Upper lobe of right lung (tissue), 1 donor: ENCODE data around the gene HSPA4L. TPM values are rescaled to one million over a fixed set of nuclear protein-coding genes. Genes with fewer than 3 reads are reported as not detected.

Experiments
- ATAC-seq: fragments of 200-7000 bp; cut with Tn5 transposase; one replicate; pipeline ENCODE4 v1.9.1; 2020; ENCODE audit warnings: mild to moderate bottlenecking, moderate library complexity
- DNase-seq: peaks from one replicate; pipeline ENCODE4 v3.0.0-alpha.2; 2020
- H3K27ac ChIP-seq: fragments of 200-600 bp; one replicate; pipeline ENCODE4 v1.8.0; 2022
- H3K27me3 ChIP-seq: fragments of 200-600 bp; one replicate; pipeline ENCODE4 v1.8.0; 2022; ENCODE audit warnings: mild to moderate bottlenecking
- H3K36me3 ChIP-seq: fragments of 200-600 bp; one replicate; pipeline ENCODE4 v1.8.0; 2022
- H3K4me1 ChIP-seq: fragments of 200-600 bp; one replicate; pipeline ENCODE4 v1.8.0; 2022
- H3K4me3 ChIP-seq: fragments of 200-600 bp; one replicate; pipeline ENCODE4 v1.8.0; 2022; ENCODE audit warnings: mild to moderate bottlenecking
- H3K9me3 ChIP-seq: fragments of 200-600 bp; one replicate; pipeline ENCODE4 v1.8.0; 2022
- CTCF ChIP-seq: fragments of 200-600 bp; IDR thresholded peaks from one replicate; pipeline ENCODE4 v1.8.0; 2022; ENCODE audit warnings: antibody characterized with exemption
- intact Hi-C: fragments of 100-400 bp; cut with DNase I; formaldehyde crosslinking; loops from one replicate; pipeline ENCODE4 v1.11.0; 2022
- total RNA-seq: library from RNA; stranded (reverse); fragmentation: NEBNext Ultra II Directional; extraction: Animal tissue kit (Norgen Biotek cat#: 25700); gene quantifications from one replicate; pipeline ENCODE4 v1.2.1, GENCODE V29; 2021
- donor health status: DM: no; HTN: yes; CAD: no; lungs with severe emphysema.

The HSPA4L gene
- total RNA-seq, 1 donor from 2014 or later = 5.7 TPM

- no peak overlapping the region for H3K4me3 ChIP-seq
- ATAC-seq (no peak), DNase-seq (no peak)
- H3K27ac ChIP-seq = no peak overlapping the region
- no peaks in the 10 kb centered on the region for H3K27me3 ChIP-seq
- H3K4me1 ChIP-seq = no peaks in the 10 kb centered on the region
- no peak for TF ChIP-seq CTCF
- H3K9me3 ChIP-seq = no peaks in the 10 kb centered on the region
- intact Hi-C loops = no loop called here
- H3K36me3 ChIP-seq = no peaks in the 10 kb centered on the region
Measured at GRCh38 chr4:127778102-127778501, 4.0 kb upstream of the HSPA4L start.

GRCh38 chr4:127780598-127780997 lies 1.5 kb upstream of the HSPA4L start:
- H3K4me3 ChIP-seq = no peak overlapping the region
- ATAC-seq = no peak
- intact Hi-C loops = no loop called here
- no peaks in the 10 kb centered on the region for H3K4me1 ChIP-seq
- no peak overlapping the region for H3K27ac ChIP-seq
- no peak for TF ChIP-seq CTCF
- no peaks in the 10 kb centered on the region for H3K36me3 ChIP-seq
- DNase-seq = no peak
- H3K9me3 ChIP-seq = no peaks in the 10 kb centered on the region
- no peaks in the 10 kb centered on the region for H3K27me3 ChIP-seq

- no peak for TF ChIP-seq CTCF
- peak overlapping the region; percentile 44 for H3K27ac ChIP-seq
- intact Hi-C loops = no loop called here
- H3K36me3 ChIP-seq = no peaks in the 10 kb centered on the region
- peak overlapping the region; percentile 59 for H3K4me3 ChIP-seq
- no peaks in the 10 kb centered on the region for H3K27me3 ChIP-seq
- H3K9me3 ChIP-seq = no peaks in the 10 kb centered on the region
- DNase-seq (peak; percentile 76), ATAC-seq (peak; percentile 77)
- H3K4me1 ChIP-seq = no peaks in the 10 kb centered on the region
Measured at GRCh38 chr4:127781300-127782024, 660 bp upstream of the HSPA4L start.

- no peaks in the 10 kb centered on the region for H3K36me3 ChIP-seq
- no peaks in the 10 kb centered on the region for H3K27me3 ChIP-seq
- intact Hi-C loops = no loop called here
- no peak for TF ChIP-seq CTCF
- H3K9me3 ChIP-seq = no peaks in the 10 kb centered on the region
- DNase-seq (peak; percentile 93), ATAC-seq (peak; percentile 98)
- H3K27ac ChIP-seq = peak overlapping the region; percentile 44
- peak overlapping the region; percentile 59 for H3K4me3 ChIP-seq
- H3K4me1 ChIP-seq = no peaks in the 10 kb centered on the region
Measured at GRCh38 chr4:127782025-127782274, 172 bp upstream of the HSPA4L start.

- no peak for TF ChIP-seq CTCF
- H3K27ac ChIP-seq = peak overlapping the region; percentile 44
- H3K4me1 ChIP-seq = no peaks in the 10 kb centered on the region
- intact Hi-C loops = no loop called here
- ATAC-seq (peak; percentile 25), DNase-seq (peak; percentile 71)
- H3K4me3 ChIP-seq = peak overlapping the region; percentile 59
- no peaks in the 10 kb centered on the region for H3K36me3 ChIP-seq
- H3K27me3 ChIP-seq = no peaks in the 10 kb centered on the region
- H3K9me3 ChIP-seq = no peaks in the 10 kb centered on the region
Measured at GRCh38 chr4:127783026-127783769, 1.1 kb downstream of the HSPA4L start.
